ENCODE results near the gene LAMC1. TPM values are rescaled to one million over a fixed set of nuclear protein-coding genes. Genes with fewer than 3 reads are reported as not detected.

LAMC1 gene
- polyA plus RNA-seq, 2 donors = 7.0 to 17.6 TPM

- H3K36me3 ChIP-seq (ENCODE audit: control insufficient read depth in 2 of 2, insufficient read depth in 2 of 2, low read length in 1 of 2) = no peaks in the 10 kb centered on the region
- no peak overlapping the region for H3K4me3 ChIP-seq (ENCODE audit: low read depth in 1 of 2, low read length in 2 of 2)
- H3K9me3 ChIP-seq (ENCODE audit: control insufficient read depth in 2 of 2, insufficient read depth in 1 of 2, low read depth in 1 of 2, low read length in 1 of 2) = peaks cover 0 to 2% of the 10 kb centered on the region in 2 donors
- H3K4me1 ChIP-seq (ENCODE audit: control insufficient read depth in 2 of 2, insufficient read depth in 2 of 2, low read length in 1 of 2) = no peaks in the 10 kb centered on the region
- no peak overlapping the region for H3K27ac ChIP-seq (ENCODE audit: low read depth in 2 of 2, low read length in 1 of 2)
- H3K27me3 ChIP-seq (ENCODE audit: control insufficient read depth in 1 of 2, insufficient read depth in 2 of 2, low read length in 2 of 2) = no peaks in the 10 kb centered on the region
- WGBS, 2 donors = 47 to 63% methylated on average over 1 of the region's 1 CpG
Observed at GRCh38 chr1:183164340-183164739, 141.1 kb downstream of the LAMC1 start.

GRCh38 chr1:183164963-183165362 is 141.7 kb downstream of the LAMC1 start:
- Histone ChIP-seq H3K4me3 (ENCODE audit: low read depth in 1 of 2, low read length in 2 of 2) (no peak overlapping the region), H3K27me3 (ENCODE audit: control insufficient read depth in 1 of 2, insufficient read depth in 2 of 2, low read length in 2 of 2) (no peaks in the 10 kb centered on the region), H3K36me3 (ENCODE audit: control insufficient read depth in 2 of 2, insufficient read depth in 2 of 2, low read length in 1 of 2) (no peaks in the 10 kb centered on the region), H3K27ac (ENCODE audit: low read depth in 2 of 2, low read length in 1 of 2) (no peak overlapping the region), H3K9me3 (ENCODE audit: control insufficient read depth in 2 of 2, insufficient read depth in 1 of 2, low read depth in 1 of 2, low read length in 1 of 2) (peaks cover 0 to 2% of the 10 kb centered on the region in 2 donors), H3K4me1 (ENCODE audit: control insufficient read depth in 2 of 2, insufficient read depth in 2 of 2, low read length in 1 of 2) (no peaks in the 10 kb centered on the region)
- WGBS, 2 donors = 65 to 75% methylated on average over 4 of the region's 4 CpGs

GRCh38 chr1:183165456-183165855 is 142.2 kb downstream of the LAMC1 start:
- no peak overlapping the region for H3K4me3 ChIP-seq (ENCODE audit: low read depth in 1 of 2, low read length in 2 of 2)
- H3K27me3 ChIP-seq (ENCODE audit: control insufficient read depth in 1 of 2, insufficient read depth in 2 of 2, low read length in 2 of 2) = no peaks in the 10 kb centered on the region
- no peak overlapping the region for H3K27ac ChIP-seq (ENCODE audit: low read depth in 2 of 2, low read length in 1 of 2)
- WGBS, 2 donors = 77 to 85% methylated on average over 2 of the region's 2 CpGs
- H3K4me1 ChIP-seq (ENCODE audit: control insufficient read depth in 2 of 2, insufficient read depth in 2 of 2, low read length in 1 of 2) = no peaks in the 10 kb centered on the region
- peaks cover 0 to 2% of the 10 kb centered on the region in 2 donors for H3K9me3 ChIP-seq (ENCODE audit: control insufficient read depth in 2 of 2, insufficient read depth in 1 of 2, low read depth in 1 of 2, low read length in 1 of 2)
- no peaks in the 10 kb centered on the region for H3K36me3 ChIP-seq (ENCODE audit: control insufficient read depth in 2 of 2, insufficient read depth in 2 of 2, low read length in 1 of 2)

GRCh38 chr1:183166454-183166853 is 143.2 kb downstream of the LAMC1 start:
- Histone ChIP-seq H3K4me3 (ENCODE audit: low read depth in 1 of 2, low read length in 2 of 2) (no peak overlapping the region), H3K9me3 (ENCODE audit: control insufficient read depth in 2 of 2, insufficient read depth in 1 of 2, low read depth in 1 of 2, low read length in 1 of 2) (no peaks in the 10 kb centered on the region), H3K27me3 (ENCODE audit: control insufficient read depth in 1 of 2, insufficient read depth in 2 of 2, low read length in 2 of 2) (no peaks in the 10 kb centered on the region), H3K27ac (ENCODE audit: low read depth in 2 of 2, low read length in 1 of 2) (no peak overlapping the region), H3K36me3 (ENCODE audit: control insufficient read depth in 2 of 2, insufficient read depth in 2 of 2, low read length in 1 of 2) (no peaks in the 10 kb centered on the region), H3K4me1 (ENCODE audit: control insufficient read depth in 2 of 2, insufficient read depth in 2 of 2, low read length in 1 of 2) (no peaks in the 10 kb centered on the region)
- WGBS, 2 donors = 97 to 100% methylated on average over 2 of the region's 2 CpGs

GRCh38 chr1:183167676-183168075 is 144.5 kb downstream of the LAMC1 start:
- no peak overlapping the region for H3K4me3 ChIP-seq (ENCODE audit: low read depth in 1 of 2, low read length in 2 of 2)
- no peaks in the 10 kb centered on the region for H3K27me3 ChIP-seq (ENCODE audit: control insufficient read depth in 1 of 2, insufficient read depth in 2 of 2, low read length in 2 of 2)
- 72 to 74% methylated on average over 1 of the region's 1 CpG for WGBS, 2 donors
- H3K36me3 ChIP-seq (ENCODE audit: control insufficient read depth in 2 of 2, insufficient read depth in 2 of 2, low read length in 1 of 2) = no peaks in the 10 kb centered on the region
- no peaks in the 10 kb centered on the region for H3K4me1 ChIP-seq (ENCODE audit: control insufficient read depth in 2 of 2, insufficient read depth in 2 of 2, low read length in 1 of 2)
- no peaks in the 10 kb centered on the region for H3K9me3 ChIP-seq (ENCODE audit: control insufficient read depth in 2 of 2, insufficient read depth in 1 of 2, low read depth in 1 of 2, low read length in 1 of 2)
- no peak overlapping the region for H3K27ac ChIP-seq (ENCODE audit: low read depth in 2 of 2, low read length in 1 of 2)

- no peaks in the 10 kb centered on the region for H3K36me3 ChIP-seq (ENCODE audit: control insufficient read depth in 2 of 2, insufficient read depth in 2 of 2, low read length in 1 of 2)
- no peak overlapping the region for H3K27ac ChIP-seq (ENCODE audit: low read depth in 2 of 2, low read length in 1 of 2)
- no peaks in the 10 kb centered on the region for H3K4me1 ChIP-seq (ENCODE audit: control insufficient read depth in 2 of 2, insufficient read depth in 2 of 2, low read length in 1 of 2)
- no peak overlapping the region for H3K4me3 ChIP-seq (ENCODE audit: low read depth in 1 of 2, low read length in 2 of 2)
- WGBS, 2 donors = 52 to 60% methylated on average over 3 of the region's 3 CpGs
- H3K27me3 ChIP-seq (ENCODE audit: control insufficient read depth in 1 of 2, insufficient read depth in 2 of 2, low read length in 2 of 2) = no peaks in the 10 kb centered on the region
- H3K9me3 ChIP-seq (ENCODE audit: control insufficient read depth in 2 of 2, insufficient read depth in 1 of 2, low read depth in 1 of 2, low read length in 1 of 2) = no peaks in the 10 kb centered on the region
Observed at GRCh38 chr1:183168308-183168707, 145.1 kb downstream of the LAMC1 start.

GRCh38 chr1:183173828-183174227 is 150.6 kb downstream of the LAMC1 start:
- 85% methylated on average over 2 of the region's 2 CpGs for WGBS, 2 donors
- no peaks in the 10 kb centered on the region for H3K36me3 ChIP-seq (ENCODE audit: control insufficient read depth in 2 of 2, insufficient read depth in 2 of 2, low read length in 1 of 2)
- H3K4me1 ChIP-seq (ENCODE audit: control insufficient read depth in 2 of 2, insufficient read depth in 2 of 2, low read length in 1 of 2) = no peaks in the 10 kb centered on the region
- no peak overlapping the region for H3K4me3 ChIP-seq (ENCODE audit: low read depth in 1 of 2, low read length in 2 of 2)
- H3K27ac ChIP-seq (ENCODE audit: low read depth in 2 of 2, low read length in 1 of 2) = no peak overlapping the region
- no peaks in the 10 kb centered on the region for H3K27me3 ChIP-seq (ENCODE audit: control insufficient read depth in 1 of 2, insufficient read depth in 2 of 2, low read length in 2 of 2)
- H3K9me3 ChIP-seq (ENCODE audit: control insufficient read depth in 2 of 2, insufficient read depth in 1 of 2, low read depth in 1 of 2, low read length in 1 of 2) = no peaks in the 10 kb centered on the region

- H3K4me1 ChIP-seq (ENCODE audit: control insufficient read depth in 2 of 2, insufficient read depth in 2 of 2, low read length in 1 of 2) = no peaks in the 10 kb centered on the region
- H3K36me3 ChIP-seq (ENCODE audit: control insufficient read depth in 2 of 2, insufficient read depth in 2 of 2, low read length in 1 of 2) = no peaks in the 10 kb centered on the region
- 61 to 68% methylated on average over 1 of the region's 1 CpG for WGBS, 2 donors
- no peak overlapping the region for H3K4me3 ChIP-seq (ENCODE audit: low read depth in 1 of 2, low read length in 2 of 2)
- H3K27ac ChIP-seq (ENCODE audit: low read depth in 2 of 2, low read length in 1 of 2) = no peak overlapping the region
- no peaks in the 10 kb centered on the region for H3K9me3 ChIP-seq (ENCODE audit: control insufficient read depth in 2 of 2, insufficient read depth in 1 of 2, low read depth in 1 of 2, low read length in 1 of 2)
- no peaks in the 10 kb centered on the region for H3K27me3 ChIP-seq (ENCODE audit: control insufficient read depth in 1 of 2, insufficient read depth in 2 of 2, low read length in 2 of 2)
Observed at GRCh38 chr1:183175631-183176030, 152.4 kb downstream of the LAMC1 start.

- no peaks in the 10 kb centered on the region for H3K4me1 ChIP-seq (ENCODE audit: control insufficient read depth in 2 of 2, insufficient read depth in 2 of 2, low read length in 1 of 2)
- H3K9me3 ChIP-seq (ENCODE audit: control insufficient read depth in 2 of 2, insufficient read depth in 1 of 2, low read depth in 1 of 2, low read length in 1 of 2) = no peaks in the 10 kb centered on the region
- no peaks in the 10 kb centered on the region for H3K27me3 ChIP-seq (ENCODE audit: control insufficient read depth in 1 of 2, insufficient read depth in 2 of 2, low read length in 2 of 2)
- H3K4me3 ChIP-seq (ENCODE audit: low read depth in 1 of 2, low read length in 2 of 2) = no peak overlapping the region
- H3K27ac ChIP-seq (ENCODE audit: low read depth in 2 of 2, low read length in 1 of 2) = no peak overlapping the region
- 76 to 77% methylated on average over 7 of the region's 7 CpGs for WGBS, 2 donors
- H3K36me3 ChIP-seq (ENCODE audit: control insufficient read depth in 2 of 2, insufficient read depth in 2 of 2, low read length in 1 of 2) = no peaks in the 10 kb centered on the region
Observed at GRCh38 chr1:183178545-183178944, 155.3 kb downstream of the LAMC1 start.

GRCh38 chr1:183179033-183179432 is 155.8 kb downstream of the LAMC1 start:
- H3K27ac ChIP-seq (ENCODE audit: low read depth in 2 of 2, low read length in 1 of 2) = no peak overlapping the region
- H3K9me3 ChIP-seq (ENCODE audit: control insufficient read depth in 2 of 2, insufficient read depth in 1 of 2, low read depth in 1 of 2, low read length in 1 of 2) = no peaks in the 10 kb centered on the region
- no peak overlapping the region for H3K4me3 ChIP-seq (ENCODE audit: low read depth in 1 of 2, low read length in 2 of 2)
- WGBS, 2 donors = 82 to 89% methylated on average over 2 of the region's 2 CpGs
- H3K27me3 ChIP-seq (ENCODE audit: control insufficient read depth in 1 of 2, insufficient read depth in 2 of 2, low read length in 2 of 2) = no peaks in the 10 kb centered on the region
- no peaks in the 10 kb centered on the region for H3K4me1 ChIP-seq (ENCODE audit: control insufficient read depth in 2 of 2, insufficient read depth in 2 of 2, low read length in 1 of 2)
- no peaks in the 10 kb centered on the region for H3K36me3 ChIP-seq (ENCODE audit: control insufficient read depth in 2 of 2, insufficient read depth in 2 of 2, low read length in 1 of 2)

Data from esophagus (tissue), 2 donors.